ENCODE measurements around the gene ADCY5. TPM values are rescaled to one million over a fixed set of nuclear protein-coding genes. Genes with fewer than 3 reads are reported as not detected.

ADCY5 gene
- total and polyA plus RNA-seq, 4 donors = 0.74 to 6.6 (median 2.9) TPM

DNA sequence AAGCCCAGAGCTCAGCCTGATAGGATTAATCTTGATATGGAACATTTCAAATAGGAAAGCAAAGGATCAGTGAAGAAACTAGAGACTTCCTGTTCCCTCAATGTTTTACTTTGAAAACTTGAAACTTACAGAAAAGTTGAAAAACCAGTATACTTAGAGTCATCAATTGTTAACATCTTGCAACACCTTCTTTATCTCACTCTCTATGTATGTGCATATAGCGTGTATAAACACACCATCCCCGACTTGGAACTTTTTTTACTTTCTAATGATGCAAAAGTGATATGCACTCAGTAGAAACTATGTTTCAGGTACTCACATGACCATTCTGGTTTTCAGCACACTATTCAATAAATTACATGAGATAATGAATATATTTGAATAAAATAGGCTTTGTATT lies 186.7 kb downstream of the ADCY5 start:
- 91% methylated on average over 2 of the region's 2 CpGs for WGBS
- no peak overlapping the region for H3K27ac ChIP-seq (ENCODE audit: low read depth in 1 of 2, low read length in 2 of 2)

More for the DNA sequence above, 186.7 kb downstream of the ADCY5 start:
- Histone ChIP-seq H3K4me3 (ENCODE audit: low read depth in 1 of 3, low read length in 3 of 3) (no peak overlapping the region), H3K4me1 (ENCODE audit: control insufficient read depth in 4 of 4, insufficient read depth in 4 of 4, low read length in 3 of 4) (no peaks in the 10 kb centered on the region), H3K36me3 (ENCODE audit: control insufficient read depth in 4 of 4, insufficient read depth in 3 of 4, low read depth in 1 of 4, low read length in 3 of 4) (peaks cover 0 to 3% (median under 1%) of the 10 kb centered on the region in 4 donors), H3K27me3 (ENCODE audit: control insufficient read depth in 4 of 4, insufficient read depth in 4 of 4, low read length in 3 of 4) (no peaks in the 10 kb centered on the region), H3K9me3 (ENCODE audit: control insufficient read depth in 4 of 4, low read length in 3 of 4) (no peaks in the 10 kb centered on the region), H3K9ac (ENCODE audit: low read depth in 1 of 2, low read length in 2 of 2) (no peak overlapping the region)
- no peak for TF ChIP-seq HNF4G (IDR thresholded peaks at IDR 0.05)
- TF ChIP-seq, protein P1, sequence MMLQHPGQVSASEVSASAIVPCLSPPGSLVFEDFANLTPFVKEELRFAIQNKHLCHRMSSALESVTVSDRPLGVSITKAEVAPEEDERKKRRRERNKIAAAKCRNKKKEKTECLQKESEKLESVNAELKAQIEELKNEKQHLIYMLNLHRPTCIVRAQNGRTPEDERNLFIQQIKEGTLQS (IDR thresholded peaks at IDR 0.05) = no peak
- TF ChIP-seq GABPA (IDR thresholded peaks at IDR 0.05 in 1 of 2, conservative IDR thresholded peaks at IDR 0.05 in 1 of 2) = no peak
- TF ChIP-seq CTCF (IDR thresholded peaks at IDR 0.05; ENCODE audit: low read depth, low read length, missing input control) = no peak
- no peak for TF ChIP-seq NR2F2 (IDR thresholded peaks at IDR 0.05)
- no peak for TF ChIP-seq SP1 (IDR thresholded peaks at IDR 0.05)
- no peak for TF ChIP-seq FOXA2 (IDR thresholded peaks at IDR 0.05)
- TF ChIP-seq ZBTB33 (IDR thresholded peaks at IDR 0.05) = no peak
- no peak for TF ChIP-seq HNF4A (conservative IDR thresholded peaks at IDR 0.05)
- no peak for TF ChIP-seq RAD21 (IDR thresholded peaks at IDR 0.05)
- TF ChIP-seq FOXA1 (IDR thresholded peaks at IDR 0.05) = no peak
- no peak for TF ChIP-seq YY1 (IDR thresholded peaks at IDR 0.05)
- TF ChIP-seq RXRA (IDR thresholded peaks at IDR 0.05) = no peak
- no peak for TF ChIP-seq EGR1 (IDR thresholded peaks at IDR 0.05; ENCODE audit: low read depth in 2 of 2)
- TF ChIP-seq TAF1 (conservative IDR thresholded peaks at IDR 0.05) = no peak
- TF ChIP-seq, protein P2, sequence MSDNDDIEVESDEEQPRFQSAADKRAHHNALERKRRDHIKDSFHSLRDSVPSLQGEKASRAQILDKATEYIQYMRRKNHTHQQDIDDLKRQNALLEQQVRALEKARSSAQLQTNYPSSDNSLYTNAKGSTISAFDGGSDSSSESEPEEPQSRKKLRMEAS (IDR thresholded peaks at IDR 0.05) = no peak
- TF ChIP-seq JUND (IDR thresholded peaks at IDR 0.05) = no peak
- TF ChIP-seq REST (IDR thresholded peaks at IDR 0.05) = no peak
- no peak for DNase-seq (ENCODE audit: low spot score)

All from liver (tissue), 9 donors.